Forelimb muscle (tissue), 1 donor: ENCODE data around the gene SMG7. TPM values are rescaled to one million over a fixed set of nuclear protein-coding genes. Genes with fewer than 3 reads are reported as not detected.

Source experiments
- DNase-seq: peaks from one replicate; pipeline ENCODE4 v3.0.0-alpha.2; 2013; ENCODE audit warnings: low read depth
- polyA plus RNA-seq: library from polyadenylated mRNA; unstranded; fragments of 120-200 nt; gene quantifications from one replicate; pipeline ENCODE4 v1.2.1, GENCODE V29; 2013; ENCODE audit not compliant: insufficient read length

The SMG7 gene
- polyA plus RNA-seq, 1 donor, result 32.6 TPM

DNA sequence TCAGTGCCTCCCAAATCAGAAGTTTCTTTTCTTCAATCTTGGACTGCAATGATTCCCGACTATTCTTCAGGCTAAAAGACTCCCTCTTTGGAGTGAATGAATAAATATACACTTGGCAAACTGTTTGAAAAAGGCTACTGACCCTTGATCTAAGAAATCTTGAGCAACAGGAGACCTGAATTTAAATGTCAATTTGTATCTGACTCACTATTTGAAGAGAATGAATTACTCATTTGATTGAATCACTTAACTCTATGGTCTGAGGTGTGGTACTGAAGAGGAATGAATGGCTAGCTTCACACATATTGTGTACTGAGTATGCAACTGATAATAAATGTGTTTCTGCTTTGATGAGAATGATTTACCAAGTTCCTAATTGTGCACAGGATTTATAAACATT is 4.6 kb upstream of the SMG7 start:
- no peak for DNase-seq

DNA sequence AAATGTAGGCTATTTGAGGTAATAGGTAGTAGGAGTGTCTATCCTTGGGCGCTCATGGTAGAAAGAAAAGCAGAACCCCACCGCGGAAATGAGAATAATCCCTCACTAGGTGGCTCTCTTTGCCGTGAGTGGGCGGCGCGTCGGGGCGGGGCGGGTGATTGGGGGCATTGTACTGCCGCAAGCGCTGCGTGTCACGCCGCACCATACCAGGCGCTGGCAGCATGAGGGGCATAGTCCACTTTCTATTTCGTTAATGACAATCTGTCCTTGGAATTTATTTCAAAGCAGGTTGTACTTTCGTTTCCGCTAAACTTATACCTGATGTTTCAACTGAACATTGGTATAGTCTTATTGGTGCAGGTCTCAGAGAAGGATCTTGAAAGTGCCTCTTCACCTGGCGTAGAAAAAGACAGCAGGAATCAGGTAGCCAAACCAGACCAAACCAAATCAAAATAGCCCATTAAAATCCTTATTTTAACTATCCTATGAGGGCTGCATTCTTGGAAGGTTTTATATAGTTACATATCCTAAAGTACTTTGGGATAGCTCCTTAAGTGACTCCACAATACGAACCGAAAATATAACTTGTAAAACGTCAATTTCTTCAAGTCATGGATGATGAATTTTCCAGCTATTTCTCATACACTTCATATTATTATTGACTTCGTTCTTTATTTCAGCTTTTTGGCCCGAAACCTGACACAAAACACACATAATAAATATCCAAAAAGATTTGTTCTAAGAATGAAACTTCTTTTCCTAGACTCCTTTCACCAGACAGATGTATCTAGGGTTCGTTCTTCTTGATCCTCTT is 1.9 kb upstream of the SMG7 start:
- DNase-seq, result no peak

DNA sequence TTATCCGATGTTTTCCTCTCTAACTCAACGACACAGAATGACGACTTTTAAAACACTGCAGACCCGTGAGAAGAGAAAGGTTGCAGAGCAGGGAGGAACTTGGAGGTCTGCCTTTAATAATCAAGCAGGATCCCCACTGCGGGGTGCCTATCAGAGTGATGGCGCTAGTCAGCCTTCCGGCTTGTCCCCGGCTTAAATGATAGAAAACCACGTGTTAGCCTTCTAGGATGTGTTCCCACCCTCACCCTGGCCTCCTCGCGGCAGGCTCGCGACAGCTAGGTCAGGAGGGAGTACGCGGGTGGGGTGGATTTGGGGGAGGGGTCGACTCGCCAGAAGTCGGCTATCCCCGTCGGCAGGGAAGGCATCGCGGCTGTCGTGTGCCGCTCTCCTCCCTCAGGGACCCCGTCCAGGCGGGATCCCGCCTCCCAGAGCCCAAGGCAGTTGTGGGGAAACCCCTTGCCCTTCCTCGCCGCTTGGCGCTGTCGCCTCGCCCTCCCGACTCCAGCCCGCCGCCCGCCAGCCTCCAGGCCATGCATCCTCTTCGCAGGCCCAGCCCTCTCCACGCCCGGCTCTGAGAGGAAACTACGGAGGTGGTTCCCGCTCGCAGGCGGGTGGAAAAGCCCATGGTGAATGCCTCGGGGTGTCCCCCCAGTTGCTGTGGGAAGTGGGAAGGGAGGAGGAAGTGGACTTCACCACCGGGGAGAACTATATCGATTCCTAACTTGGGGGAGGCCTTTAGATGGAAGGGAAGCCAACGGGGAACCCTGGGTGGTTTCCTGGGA is 1.1 kb upstream of the SMG7 start:
- peak; percentile 35 for DNase-seq

DNA sequence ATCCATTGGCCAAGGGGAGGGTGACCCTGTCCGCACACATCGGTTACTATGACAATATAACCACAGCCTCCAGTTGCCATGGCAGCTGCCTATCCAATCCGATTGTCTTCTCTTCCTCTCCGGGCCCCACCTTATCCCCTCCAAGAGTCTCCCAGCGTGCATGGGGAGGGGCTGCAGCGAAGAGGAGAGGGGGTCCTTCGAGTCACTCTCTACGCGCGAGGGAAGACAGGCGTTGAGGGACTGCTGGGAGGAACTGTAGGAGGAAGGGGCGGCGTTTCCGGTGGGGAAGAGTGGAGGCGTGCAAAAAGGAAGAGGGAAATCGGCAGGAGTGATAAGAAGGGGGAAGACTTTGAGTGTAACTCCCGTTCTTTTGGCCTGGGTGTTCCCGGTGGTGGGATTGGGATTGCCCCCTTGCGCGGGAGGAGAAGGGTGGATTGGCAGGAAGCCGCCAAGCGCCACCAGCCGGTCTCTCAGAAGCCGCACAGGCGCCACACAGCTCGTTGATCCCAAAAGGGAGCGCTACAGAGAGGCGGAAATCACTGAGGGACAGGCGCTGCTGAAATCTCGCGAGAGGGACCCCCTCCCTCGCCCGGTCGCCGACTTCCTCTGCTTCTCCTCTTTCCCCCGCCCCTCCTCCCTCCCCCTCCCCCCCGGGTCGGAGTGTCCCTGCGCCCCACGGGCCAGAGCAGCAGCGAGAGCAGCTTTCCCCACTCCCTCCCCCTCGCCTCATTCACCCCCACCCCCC is 384 bp upstream of the SMG7 start:
- peak; percentile 92 for DNase-seq

DNA sequence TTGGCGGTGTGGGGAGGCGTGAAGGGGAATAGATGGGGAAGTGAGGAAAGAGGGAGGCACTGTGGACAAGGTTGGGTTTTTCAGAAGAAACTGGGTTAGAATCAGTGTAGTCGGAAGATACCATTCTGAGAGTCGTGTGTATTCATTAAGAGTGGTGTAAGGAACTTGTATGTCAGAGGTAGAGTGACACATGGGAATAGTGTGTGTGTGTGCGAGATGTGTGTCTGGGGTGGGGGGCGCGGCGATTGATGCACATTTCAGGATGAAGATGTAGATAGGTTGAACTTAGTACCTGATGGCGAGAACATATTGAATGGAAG is 878 bp downstream of the SMG7 start:
- no peak for DNase-seq

DNA sequence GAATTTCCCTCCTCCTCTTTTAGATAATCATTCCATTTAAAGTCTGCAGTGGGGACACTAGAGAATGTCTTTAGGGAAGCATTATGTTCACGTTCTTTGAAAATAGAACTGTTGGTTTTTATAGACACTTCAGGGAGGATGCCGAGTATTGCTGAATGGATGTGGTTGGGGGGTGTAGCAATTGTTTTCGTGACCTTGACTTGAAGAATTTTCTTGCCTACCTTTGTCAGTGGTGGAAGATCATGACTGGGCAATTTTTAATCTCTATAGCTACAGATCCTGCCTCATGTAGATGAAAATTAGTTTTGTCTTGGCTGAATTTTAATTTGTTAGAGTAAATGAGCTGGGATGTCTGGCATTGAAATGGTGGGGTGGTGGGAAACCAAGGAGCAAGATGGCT is 3.8 kb downstream of the SMG7 start:
- DNase-seq, result no peak

DNA sequence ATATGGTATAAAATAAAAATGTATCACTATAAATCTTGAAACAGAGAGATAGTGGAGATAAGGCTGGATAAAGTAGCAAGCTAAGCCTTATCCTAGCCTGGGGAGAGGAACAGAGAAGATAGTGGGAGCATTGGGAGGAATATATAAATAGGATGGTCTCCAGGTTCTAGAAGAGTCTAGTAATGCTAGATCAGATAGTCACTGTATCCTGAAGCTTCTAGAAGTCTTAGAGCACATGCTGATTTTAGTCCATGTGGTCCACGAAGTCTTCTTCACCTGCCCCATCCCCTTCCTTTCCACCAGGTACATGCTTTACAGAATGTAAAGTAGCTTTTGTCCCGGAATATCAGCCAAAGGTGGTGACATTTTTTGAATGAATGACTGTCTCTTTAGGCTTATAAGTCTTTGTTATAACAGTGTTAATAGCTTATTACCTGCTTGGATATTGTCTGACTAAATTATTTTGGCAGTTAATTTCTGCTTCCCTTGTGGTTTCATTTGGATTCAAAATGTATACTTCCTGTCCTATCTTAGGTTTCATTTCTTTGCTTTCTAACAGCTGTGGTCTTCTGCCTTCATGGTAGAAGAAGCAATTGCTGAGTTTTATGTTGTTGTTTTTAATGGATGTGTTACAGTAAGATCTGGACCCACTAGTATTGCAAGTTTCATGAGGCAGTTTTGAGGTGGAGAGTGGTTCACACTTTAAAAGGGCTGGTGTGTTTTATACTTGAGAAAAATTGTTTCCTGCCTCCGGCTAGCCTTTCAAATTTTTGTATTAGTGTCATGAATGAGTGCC is 5.9 kb downstream of the SMG7 start:
- DNase-seq, result no peak

DNA sequence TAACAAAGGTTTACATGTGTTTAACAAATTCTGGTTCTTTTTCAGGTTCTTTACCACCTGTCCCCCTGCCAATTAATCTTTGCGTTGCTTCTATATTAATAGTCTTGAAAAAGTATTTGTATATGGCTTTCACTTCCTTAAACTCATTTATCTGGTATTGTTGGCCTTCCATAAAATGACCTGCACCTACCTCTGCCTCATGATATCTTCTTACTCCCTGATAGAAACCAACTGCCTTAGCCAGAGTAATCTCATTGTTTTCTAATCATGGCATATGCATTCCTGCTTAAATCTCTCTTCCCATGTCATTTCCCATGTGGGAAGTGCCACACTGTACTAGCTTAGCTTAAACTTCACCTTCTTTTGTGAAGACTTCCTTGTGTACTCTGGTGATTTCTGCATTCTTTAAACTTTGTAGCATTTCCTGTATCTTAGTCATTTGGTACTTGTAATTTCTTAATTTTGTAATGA is 8.7 kb downstream of the SMG7 start:
- DNase-seq, result no peak

DNA sequence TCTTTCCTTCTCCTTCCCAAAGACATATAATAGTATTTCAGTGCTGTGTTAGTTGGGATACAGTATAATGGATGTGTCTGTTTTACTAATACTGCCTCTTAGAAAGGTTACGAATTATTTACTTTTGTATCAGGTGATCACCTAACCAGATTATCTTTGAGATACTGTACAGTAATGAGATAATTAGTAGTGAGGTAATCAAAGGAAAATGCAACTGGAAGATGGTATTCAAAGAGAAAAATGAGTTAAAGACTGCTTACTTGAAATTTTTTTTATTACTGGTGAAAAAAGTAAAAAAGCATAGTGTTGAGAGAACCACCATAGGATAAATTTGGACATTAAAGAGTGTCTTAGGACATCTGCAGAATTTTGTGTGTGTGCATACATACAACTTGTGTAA is 10.9 kb downstream of the SMG7 start:
- no peak for DNase-seq

DNA sequence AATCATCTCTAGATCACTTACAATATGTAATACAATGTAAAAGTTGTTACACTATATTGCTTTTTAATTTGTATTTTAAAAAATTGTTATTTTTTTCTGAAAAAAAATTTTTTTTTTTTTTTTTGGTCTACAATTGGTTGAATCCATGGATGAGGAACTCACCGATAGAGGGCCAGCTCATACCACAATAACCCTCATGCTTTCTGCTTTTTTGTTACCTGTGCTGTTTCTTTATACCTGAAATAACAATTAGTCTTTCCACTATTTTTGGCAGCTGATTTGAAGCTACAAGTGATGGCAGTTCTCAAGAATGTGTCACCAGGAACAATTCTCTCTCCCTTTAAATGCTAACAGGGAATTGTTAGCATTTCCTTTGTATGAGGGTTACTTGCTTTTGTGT is 12.0 kb downstream of the SMG7 start:
- no peak for DNase-seq

DNA sequence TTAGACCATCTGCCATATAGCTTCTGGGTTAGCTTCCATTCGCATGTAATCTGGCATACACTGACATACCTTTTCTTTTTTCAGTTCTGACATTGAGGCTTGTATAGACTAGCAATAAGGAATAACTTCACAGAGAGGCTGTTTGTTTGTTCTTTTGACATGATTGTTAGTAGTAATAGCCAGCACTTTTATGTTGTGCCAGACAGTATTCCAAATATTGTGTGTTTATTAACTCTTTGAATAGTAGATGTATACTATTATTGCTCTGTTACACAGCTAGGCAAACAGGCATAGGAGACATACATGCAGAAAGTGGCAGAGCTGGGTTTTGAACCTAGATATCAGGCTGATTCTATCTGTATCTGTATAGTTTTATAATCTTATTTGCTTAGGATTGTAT is 12.6 kb downstream of the SMG7 start:
- no peak for DNase-seq

DNA sequence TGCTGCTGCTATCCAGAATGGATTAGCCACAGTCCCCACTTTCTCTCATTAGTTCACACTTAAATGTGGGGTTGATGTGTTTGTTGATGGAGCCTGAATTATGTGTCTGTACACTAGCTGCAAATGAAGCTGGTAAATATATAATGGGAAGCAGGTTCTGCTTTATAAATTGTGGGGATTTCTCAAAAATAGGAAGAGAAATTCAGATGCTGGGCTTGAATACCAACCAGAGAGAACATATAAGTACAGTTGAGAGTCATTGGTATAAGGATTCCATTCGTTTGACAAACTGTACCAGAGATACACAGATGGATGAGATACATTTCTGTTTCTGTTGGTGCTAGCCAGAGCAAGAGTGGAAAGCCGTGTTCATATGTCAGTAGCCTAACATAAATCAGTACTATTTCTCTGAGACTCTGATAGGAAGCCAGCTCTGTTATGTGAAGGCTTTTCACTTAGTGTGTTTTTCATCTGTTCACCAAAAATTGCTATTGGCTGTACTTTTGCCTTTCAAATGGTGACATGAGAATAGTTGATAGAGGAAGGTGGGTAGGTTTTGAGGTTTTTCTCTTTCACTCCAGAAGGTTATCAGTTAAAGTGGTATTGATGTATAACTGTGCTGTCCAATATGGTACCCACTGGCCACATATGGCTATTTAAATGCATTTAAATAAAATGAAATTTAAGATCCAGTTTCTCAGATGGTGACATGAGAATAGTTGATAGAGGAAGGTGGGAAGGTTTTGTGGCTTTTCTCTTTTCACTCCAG is 15.6 kb downstream of the SMG7 start:
- no peak for DNase-seq

DNA sequence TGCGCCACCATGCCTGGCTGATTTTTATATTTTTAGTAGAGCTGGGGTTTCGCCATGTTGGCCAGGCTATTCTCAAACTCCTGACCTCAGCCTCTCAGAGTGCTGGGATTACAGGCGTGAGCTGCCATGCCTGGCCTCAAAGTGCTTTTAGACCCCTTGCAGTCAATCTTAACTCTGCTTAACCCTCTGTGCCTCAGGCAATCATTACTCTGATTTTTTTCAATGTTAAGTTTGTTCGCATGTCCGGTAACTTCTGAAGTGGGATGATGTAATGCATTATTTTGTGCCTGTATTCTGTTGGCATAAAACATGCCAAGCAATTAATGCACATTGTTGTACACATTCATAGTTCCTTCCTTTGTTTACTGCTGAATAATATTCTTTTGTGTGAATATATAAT is 18.6 kb downstream of the SMG7 start:
- DNase-seq, result no peak

DNA sequence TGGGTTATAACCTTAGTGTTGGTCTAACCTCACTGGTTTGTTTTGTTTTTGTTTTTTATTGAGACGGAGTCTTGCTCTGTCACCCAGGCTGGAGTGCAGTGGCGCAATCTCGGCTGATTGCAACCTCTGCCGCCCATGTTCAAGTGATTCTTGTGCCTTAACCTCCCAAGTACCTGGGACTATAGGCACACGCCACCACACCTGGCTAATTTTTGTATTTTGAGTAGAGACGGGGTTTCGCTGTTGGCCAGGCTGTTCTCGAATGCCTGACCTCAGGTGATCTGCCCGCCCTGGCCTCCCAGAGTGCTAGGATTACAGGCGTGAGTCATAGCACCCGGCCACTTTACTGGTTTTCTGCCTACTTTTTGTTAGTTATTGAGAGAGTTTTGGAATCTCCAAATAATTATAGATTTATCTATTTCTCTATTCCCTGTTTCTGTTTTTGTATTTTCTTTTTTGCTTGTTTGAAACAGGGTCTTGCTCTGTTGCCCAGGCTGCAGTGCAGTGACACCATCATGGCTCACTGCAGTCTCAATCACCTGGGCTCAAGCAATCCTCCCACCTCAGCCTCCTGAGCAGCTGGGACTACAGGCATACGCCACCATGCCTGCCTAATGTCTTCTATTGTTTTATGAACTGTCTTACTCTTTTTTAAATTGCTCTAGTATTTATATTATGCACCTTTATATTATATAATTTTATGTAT is 21.4 kb downstream of the SMG7 start:
- no peak for DNase-seq

DNA sequence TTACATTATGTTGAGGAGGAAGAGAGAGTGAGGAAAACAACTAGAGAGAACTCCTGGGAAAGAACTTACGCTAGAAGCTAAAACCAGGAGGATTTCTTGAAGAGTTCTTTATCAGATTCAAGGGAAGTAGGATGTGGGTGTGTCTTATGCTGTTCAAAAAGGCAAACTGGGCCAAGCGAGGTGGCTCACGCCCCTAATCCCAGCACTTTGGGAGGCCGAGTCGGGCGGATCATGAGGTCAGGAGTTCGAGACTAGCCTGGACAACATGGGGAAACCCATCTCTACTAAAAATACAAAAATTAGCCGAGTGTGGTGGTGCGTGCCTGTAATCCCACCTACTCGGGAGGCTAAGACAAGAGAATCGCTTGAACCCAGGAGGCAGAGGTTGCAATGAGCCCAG is 23.1 kb downstream of the SMG7 start:
- DNase-seq, result no peak

DNA sequence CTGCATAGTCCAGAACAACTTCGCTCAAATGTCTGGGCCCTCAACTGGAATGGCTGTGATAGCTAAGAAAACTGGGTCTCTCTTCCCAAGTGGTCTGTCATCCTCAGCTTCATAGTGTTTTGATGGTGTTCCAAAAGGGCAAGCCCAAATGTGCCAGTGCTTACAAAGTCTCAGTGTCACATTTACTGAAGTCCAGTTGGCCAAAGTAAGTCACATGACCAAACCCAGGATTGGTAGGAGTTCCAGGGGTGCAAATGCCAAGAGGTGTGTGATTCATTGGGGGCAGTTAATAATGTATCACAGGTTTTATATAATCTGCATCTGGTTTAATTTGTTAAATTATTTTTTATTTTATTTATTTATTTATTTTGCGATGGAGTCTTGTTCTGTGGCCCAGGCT is 24.9 kb downstream of the SMG7 start:
- DNase-seq, result no peak

DNA sequence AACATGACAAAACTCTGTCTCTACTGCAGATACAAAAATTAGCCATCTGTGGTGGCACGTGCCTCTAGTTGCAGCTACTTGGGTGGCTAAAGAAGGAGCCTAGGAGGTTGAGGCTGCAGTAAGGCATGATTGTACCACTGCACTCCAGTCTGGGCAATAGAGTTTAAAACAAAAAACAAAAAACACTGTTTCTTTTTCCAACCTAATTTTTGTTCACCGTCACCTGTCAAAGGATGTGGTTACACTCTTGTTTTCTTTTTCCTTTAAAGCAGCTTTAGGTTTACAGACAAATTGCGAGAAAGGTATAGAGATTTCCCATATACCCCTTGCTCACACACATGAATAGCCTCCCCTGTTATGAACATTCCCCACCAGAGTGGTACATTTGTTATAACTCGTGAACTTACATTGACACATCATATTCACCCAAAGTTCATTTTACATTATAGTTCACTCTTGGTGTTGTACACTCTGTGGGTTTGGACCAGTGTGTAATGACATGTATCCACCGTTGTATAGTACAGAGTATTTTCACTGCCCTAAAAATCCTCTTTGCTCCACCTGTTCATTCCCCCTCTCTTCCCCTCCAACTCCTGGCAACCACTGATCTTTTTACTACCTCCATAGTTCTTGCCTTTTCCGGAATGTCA is 26.2 kb downstream of the SMG7 start:
- DNase-seq, result no peak

DNA sequence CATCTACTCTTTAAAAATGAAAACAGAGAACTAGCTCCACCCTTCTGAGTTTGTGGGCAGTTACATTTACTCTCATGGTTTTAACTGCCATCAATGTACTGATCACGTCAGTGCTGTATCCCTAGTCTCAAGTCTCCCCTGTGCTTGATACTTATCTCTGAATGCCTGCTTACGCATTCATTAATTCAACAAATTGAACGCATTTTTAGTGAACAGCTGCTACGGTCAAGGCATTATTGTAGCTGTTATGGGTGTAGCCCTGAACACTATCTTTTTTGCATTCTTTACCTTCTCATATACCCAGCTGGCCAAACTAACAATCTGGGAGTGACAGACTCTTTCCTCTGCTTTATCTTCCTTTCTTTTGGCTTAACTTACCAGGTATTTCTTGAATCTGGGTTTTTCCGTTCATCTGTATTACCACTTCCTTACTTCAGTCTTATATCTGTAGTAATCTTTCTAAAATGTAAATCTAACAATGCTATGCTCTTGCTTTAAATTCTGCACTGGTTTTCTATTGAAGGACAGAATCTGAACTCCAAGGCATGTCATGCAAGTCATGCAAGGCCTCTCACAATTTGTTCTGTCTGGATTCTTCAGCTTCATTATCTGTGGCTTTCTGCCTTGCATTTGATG is 33.3 kb downstream of the SMG7 start:
- DNase-seq, result no peak

DNA sequence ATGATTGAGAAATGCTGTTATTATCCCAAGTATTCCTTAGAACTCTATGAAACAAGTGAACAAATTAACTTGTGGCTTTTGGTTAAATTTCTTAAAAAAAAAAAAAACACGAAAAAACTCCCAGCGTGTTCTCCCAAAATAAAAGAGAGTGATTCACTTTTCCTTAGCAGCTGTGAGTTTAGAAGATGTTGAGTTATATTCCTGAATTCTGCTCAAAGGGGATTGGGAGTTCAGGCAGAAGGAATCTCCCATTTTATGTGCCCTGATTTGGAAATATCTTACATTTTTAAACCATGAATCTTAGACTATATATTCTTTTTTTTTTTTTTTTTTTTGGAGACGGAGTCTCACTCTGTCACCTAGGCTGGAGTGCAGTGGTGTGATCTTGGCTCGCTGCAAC is 34.3 kb downstream of the SMG7 start:
- no peak for DNase-seq
